A549 (cell line): Measurements from ENCODE around the gene WNT9A. TPM values are rescaled to one million over a fixed set of nuclear protein-coding genes. Genes with fewer than 3 reads are reported as not detected.

ENCODE experiments used
- ATAC-seq, 2 experiments: fragments of 200-7000 bp in 1 of 2; fragments of >200 bp in 1 of 2; cut with Nextera tagmentation in 1 of 2; cut with Tn5 transposase in 1 of 2; 3 replicates each; pipeline versions ENCODE4 v1.8.0 to v1.9.1; 2018 to 2020; ENCODE audit warnings: mild to moderate bottlenecking in 1 of 2, moderate library complexity in 1 of 2
- CTCF ChIA-PET: fragments of 300-600 bp; sonication (Branson Sonifier 250); formaldehyde crosslinking; extraction: SDS; loops from one replicate; lab custom pipeline; 2021; ENCODE audit warnings: antibody characterized with exemption, inconsistent platforms; lab: Yijun Ruan, JAX
- POLR2A ChIA-PET: fragments of 350-600 bp; formaldehyde crosslinking; extraction: SDS; loops from one replicate; lab custom pipeline; 2021; ENCODE audit warnings: antibody characterized with exemption, inconsistent platforms; lab: Yijun Ruan, JAX
- DNase-seq, 2 experiments: peaks; one replicate each; pipeline versions ENCODE4 v3.0.0 to v3.0.0-alpha.2; 2011 to 2016; ENCODE audit warnings: low read depth in 1 of 2, low spot score in 1 of 2
- FAIRE-seq: peaks from 2 replicates; lab custom pipeline; 2011; peaks lifted over from hg19 to GRCh38; lab: Jason Lieb, UNC
- H3K27ac ChIP-seq, 2 experiments: fragments of >200 bp; sonication (Bioruptor Twin); formaldehyde crosslinking; 3 replicates each; pipeline ENCODE4 v1.5.1; 2016 to 2017
- H3K4me1 ChIP-seq: fragments of >200 bp; sonication (Bioruptor Twin); formaldehyde crosslinking; 3 replicates; pipeline ENCODE4 v1.6.1; 2016
- H3K4me2 ChIP-seq: fragments of >200 bp; sonication (Bioruptor Twin); formaldehyde crosslinking; 3 replicates; pipeline ENCODE4 v1.6.1; 2016
- H3K4me3 ChIP-seq: fragments of >200 bp; sonication (Bioruptor Twin); formaldehyde crosslinking; 3 replicates; pipeline ENCODE4 v1.5.1; 2016
- H3K9me3 ChIP-seq: fragments of >200 bp; sonication (Bioruptor Twin); formaldehyde crosslinking; 3 replicates; pipeline ENCODE4 v1.6.1; 2016
- ATOH8 ChIP-seq: fragments of 250-450 bp; sonication (Bioruptor Pico); IDR thresholded peaks from 2 replicates; pipeline ENCODE4 v1.5.0; 2020; ENCODE audit warnings: low read depth, mild to moderate bottlenecking, moderate library complexity
- BCL3 ChIP-seq: fragments of >200 bp; sonication (Bioruptor Twin); formaldehyde crosslinking; IDR thresholded peaks from 3 replicates; pipeline ENCODE4 v1.6.1; 2016
- BHLHE40 ChIP-seq: IDR thresholded peaks from 2 replicates; pipeline ENCODE4 v1.6.1; 2012; ENCODE audit warnings: low read depth, low read length, inconsistent platforms
- CHD4 ChIP-seq: fragments of 200-600 bp; sonication (generic); IDR thresholded peaks from 2 replicates; pipeline ENCODE4 v1.6.1; 2016; ENCODE audit warnings: antibody characterized with exemption, mild to moderate bottlenecking, borderline replicate concordance
- ELK1 ChIP-seq: fragments of 150-350 bp; IDR thresholded peaks from 2 replicates; pipeline ENCODE4 v1.6.1; 2014; ENCODE audit warnings: low read depth, mild to moderate bottlenecking, low read length
- EP300 ChIP-seq, 2 experiments: fragments of >200 bp; sonication (Bioruptor Twin); formaldehyde crosslinking; IDR thresholded peaks; 2 replicates in 1 of 2; 3 replicates in 1 of 2; pipeline ENCODE4 v1.6.1; 2016 to 2017
- HOXB13 ChIP-seq: fragments of 250-450 bp; sonication (Bioruptor Pico); IDR thresholded peaks from 2 replicates; pipeline ENCODE4 v1.5.0; 2020; ENCODE audit warnings: low read depth, mild to moderate bottlenecking, moderate library complexity
- HOXB5 ChIP-seq: fragments of 250-450 bp; sonication (Bioruptor Pico); IDR thresholded peaks from 2 replicates; pipeline ENCODE4 v1.5.0; 2020; ENCODE audit warnings: mild to moderate bottlenecking, moderate library complexity
- JUN ChIP-seq, 2 experiments: fragments of >200 bp; sonication (Bioruptor Twin); formaldehyde crosslinking; IDR thresholded peaks; 2 replicates in 1 of 2; 3 replicates in 1 of 2; pipeline ENCODE4 v1.6.1; 2016 to 2017
- JUNB ChIP-seq: fragments of >200 bp; sonication (Bioruptor Twin); formaldehyde crosslinking; IDR thresholded peaks from 2 replicates; pipeline ENCODE4 v1.6.1; 2016
- RARB ChIP-seq: fragments of 250-450 bp; sonication (Bioruptor Pico); IDR thresholded peaks from 2 replicates; pipeline ENCODE4 v1.8.0; 2021; ENCODE audit warnings: mild to moderate bottlenecking, moderate library complexity
- RNF2 ChIP-seq: fragments of 200-600 bp; sonication (generic); IDR thresholded peaks from 2 replicates; pipeline ENCODE4 v1.6.1; 2016; ENCODE audit warnings: low read depth, mild to moderate bottlenecking, antibody characterized with exemption, moderate library complexity, borderline replicate concordance
- TFCP2L1 ChIP-seq: fragments of 250-450 bp; sonication (Bioruptor Pico); IDR thresholded peaks from 2 replicates; pipeline ENCODE4 v1.5.0; 2021; ENCODE audit warnings: mild to moderate bottlenecking
- TP53 ChIP-seq: fragments of 250-450 bp; sonication (Bioruptor Pico); IDR thresholded peaks from 2 replicates; pipeline ENCODE4 v1.5.0; 2021; ENCODE audit warnings: mild to moderate bottlenecking, moderate library complexity
- ZC3H11A ChIP-seq: fragments of 450-650 bp; IDR thresholded peaks from 2 replicates; pipeline ENCODE4 v1.6.1; 2014; ENCODE audit warnings: antibody characterized with exemption, mild to moderate bottlenecking
- ZSCAN20 ChIP-seq: fragments of 250-450 bp; sonication (Bioruptor Pico); IDR thresholded peaks from 2 replicates; pipeline ENCODE4 v1.8.0; 2022; ENCODE audit warnings: mild to moderate bottlenecking, moderate library complexity
- whole genome bisulfite sequencing: methylation state at CpG from one replicate; pipeline ENCODE4 v1.1.6; 2017; ENCODE audit errors: missing lambda C conversion rate; 5-methylcytosine and 5-hydroxymethylcytosine counted together
- polyA plus RNA-seq, 4 experiments: library from polyadenylated mRNA; depleted of rRNA in 3 of 4; stranded (reverse); fragments of >200 nt; fragmentation: RNase III in 1 of 4; extraction: RNeasy Plus Mini Kit Qiagen cat#74134 plus additional on column Dnase treatment in 1 of 4; gene quantifications; 2 replicates in 3 of 4; 3 replicates in 1 of 4; pipeline ENCODE4 v1.2.3, GENCODE V29; 2011 to 2017
- TF ChIP-seq, protein P1 (sequence below): IDR thresholded peaks from 2 replicates; pipeline ENCODE4 v1.6.1; 2012; ENCODE audit warnings: low read depth, borderline replicate concordance

Gene WNT9A
- polyA plus RNA-seq, 2 of the 4 experiments (the other 2 are of a cell fraction), result 0.75 to 1.2 TPM

- FAIRE-seq (no peak), ATAC-seq (no peak), DNase-seq (no peak)
- WGBS, result 80% methylated on average over 13 of the region's 18 CpGs
- ChIA-PET POLR2A (no interaction called here), CTCF (interaction anchor here (1.0 to 10.5 kb wide), 3 partner anchors 47 to 210 kb away, joined by 3 to 166 read pairs (median 3); no protein-coding TSS in a partner anchor)
- H3K4me3 ChIP-seq, result no peak overlapping the region
- H3K9me3 ChIP-seq, result peaks cover 23% of the 10 kb centered on the region
- H3K4me2 ChIP-seq, result no peak overlapping the region
- no peaks in the 10 kb centered on the region for H3K4me1 ChIP-seq
- H3K27ac ChIP-seq, result no peak overlapping the region
- TF ChIP-seq JUNB (no peak), TFCP2L1 (CRISPR knock-in tag) (no peak), ATOH8 (no peak), HOXB5 (CRISPR knock-in tag) (no peak), CHD4 (no peak), EP300 (IDR thresholded peaks at IDR 0.05) (no peak), RNF2 (no peak), BHLHE40 (no peak), RARB (CRISPR knock-in tag) (no peak)
Measured at GRCh38 chr1:227952374-227953021, 4.8 kb upstream of the WNT9A start.

GRCh38 chr1:227951624-227952373 is 4.1 kb upstream of the WNT9A start:
- POLR2A ChIA-PET, result no interaction called here
- no peak for TF ChIP-seq HOXB13
- TF ChIP-seq, all 56 proteins: peak for 0
- 80% methylated on average over 9 of the region's 9 CpGs for WGBS
- ATAC-seq, result no peak
- Histone ChIP-seq H3K4me3 (no peak overlapping the region), H3K27ac (no peak overlapping the region), H3K4me1 (no peaks in the 10 kb centered on the region), H3K9me3 (peaks cover 18% of the 10 kb centered on the region), H3K4me2 (no peak overlapping the region)
- no peak for DNase-seq
- no peak for FAIRE-seq
- CTCF ChIA-PET, result interaction anchor here (1.0 to 10.5 kb wide), 2 partner anchors 48 to 190 kb away, joined by 3 to 166 read pairs; no protein-coding TSS in a partner anchor

- CTCF ChIA-PET, result interaction anchor here (10.5 kb wide), 1 partner anchor 189 kb away, joined by 166 read pairs; no protein-coding TSS in a partner anchor
- WGBS, result 74% methylated on average over 8 of the region's 8 CpGs
- DNase-seq (no peak), FAIRE-seq (no peak), ATAC-seq (no peak)
- POLR2A ChIA-PET, result no interaction called here
- TF ChIP-seq, protein P1, sequence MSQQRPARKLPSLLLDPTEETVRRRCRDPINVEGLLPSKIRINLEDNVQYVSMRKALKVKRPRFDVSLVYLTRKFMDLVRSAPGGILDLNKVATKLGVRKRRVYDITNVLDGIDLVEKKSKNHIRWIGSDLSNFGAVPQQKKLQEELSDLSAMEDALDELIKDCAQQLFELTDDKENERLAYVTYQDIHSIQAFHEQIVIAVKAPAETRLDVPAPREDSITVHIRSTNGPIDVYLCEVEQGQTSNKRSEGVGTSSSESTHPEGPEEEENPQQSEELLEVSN, result no peak
- TF ChIP-seq ZSCAN20 (no peak), RNF2 (no peak), ELK1 (no peak), JUN (IDR thresholded peaks at IDR 0.05) (no peak), TP53 (CRISPR knock-in tag) (no peak), ZC3H11A (no peak), BCL3 (no peak)
- no peak overlapping the region for H3K4me2 ChIP-seq
- peaks cover 8% of the 10 kb centered on the region; the same call in 1 of the 3 replicates for H3K9me3 ChIP-seq
- no peak overlapping the region for H3K4me3 ChIP-seq
- H3K27ac ChIP-seq, result no peak overlapping the region
- peaks cover 6% of the 10 kb centered on the region for H3K4me1 ChIP-seq
Measured at GRCh38 chr1:227950735-227951346, 3.1 kb upstream of the WNT9A start.
